ENCODE measurements around the gene NWD2.

NWD2 gene

GRCh38 chr4:37453999-37454800, 209.7 kb downstream of the NWD2 start:
- no peak for TF ChIP-seq PAX5 (IDR thresholded peaks at IDR 0.05; ENCODE audit: insufficient read depth, low read length, severe bottlenecking)
- no peak for TF ChIP-seq POLR2A (IDR thresholded peaks at IDR 0.05; ENCODE audit: low read depth, low read length)
- no peak for TF ChIP-seq TAF1 (IDR thresholded peaks at IDR 0.05; ENCODE audit: low read depth, low read length)
- TF ChIP-seq POLR2AphosphoS5 (IDR thresholded peaks at IDR 0.05; ENCODE audit: low read depth, low read length) = no peak
- no peak for TF ChIP-seq POU2F2 (IDR thresholded peaks at IDR 0.05; ENCODE audit: low read depth, low read length)
- no peak for TF ChIP-seq SPI1 (IDR thresholded peaks at IDR 0.05; ENCODE audit: low read depth, low read length)
- DNase-seq (ENCODE audit: insufficient read length, low spot score) (no peak), FAIRE-seq (no peak)

DNA sequence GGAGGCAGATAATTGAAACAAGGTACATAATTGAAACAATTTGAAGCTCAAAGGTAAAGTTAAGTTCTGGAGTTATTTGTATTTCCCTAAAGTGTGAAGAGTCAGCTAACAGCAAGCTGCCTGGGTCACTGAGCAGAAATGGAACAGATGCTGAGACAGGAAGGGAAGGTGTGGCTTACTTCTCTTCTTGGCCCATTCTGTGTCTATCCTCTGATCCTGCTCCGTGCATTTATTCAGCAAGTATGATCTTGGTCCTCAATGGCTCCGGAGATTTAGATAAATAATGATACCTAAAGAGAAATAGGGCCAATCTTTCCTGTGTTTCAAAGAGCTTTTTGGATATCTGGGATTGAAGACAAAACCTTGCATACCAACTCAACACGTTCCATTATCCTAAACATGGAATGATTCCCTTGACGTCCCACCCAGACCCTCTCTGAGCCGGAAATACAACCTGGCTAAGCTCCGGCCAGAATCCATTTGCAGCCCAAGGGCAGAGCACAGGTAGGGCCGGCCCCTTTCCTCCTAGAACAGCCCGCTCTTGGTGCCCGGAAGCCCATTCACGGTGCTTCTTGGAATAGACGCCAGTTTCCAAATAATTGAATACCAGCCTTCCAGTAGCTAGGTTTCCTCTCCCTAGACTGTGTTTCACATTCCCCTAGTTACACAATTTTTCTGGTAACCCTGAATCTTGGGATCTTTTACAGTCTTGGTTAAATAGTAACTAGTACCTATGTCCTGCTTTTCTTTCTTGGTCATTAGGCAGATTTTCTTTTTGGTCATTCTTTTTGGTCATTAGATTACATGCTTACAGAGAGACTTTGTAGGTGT, 211.0 kb downstream of the NWD2 start:
- TF ChIP-seq SPI1 (IDR thresholded peaks at IDR 0.05; ENCODE audit: low read depth, low read length) = no peak
- TF ChIP-seq POU2F2 (IDR thresholded peaks at IDR 0.05; ENCODE audit: low read depth, low read length) = no peak
- TF ChIP-seq POLR2AphosphoS5 (IDR thresholded peaks at IDR 0.05; ENCODE audit: low read depth, low read length) = no peak
- TF ChIP-seq PAX5 (IDR thresholded peaks at IDR 0.05; ENCODE audit: insufficient read depth, low read length, severe bottlenecking) = no peak
- TF ChIP-seq TAF1 (IDR thresholded peaks at IDR 0.05; ENCODE audit: low read depth, low read length) = no peak
- no peak for TF ChIP-seq POLR2A (IDR thresholded peaks at IDR 0.05; ENCODE audit: low read depth, low read length)
- DNase-seq (ENCODE audit: insufficient read length, low spot score) = no peak
- no peak for FAIRE-seq

GRCh38 chr4:37461801-37462200, 217.3 kb downstream of the NWD2 start:
- DNase-seq (ENCODE audit: insufficient read length, low spot score) (no peak), FAIRE-seq (no peak)
- TF ChIP-seq PAX5 (IDR thresholded peaks at IDR 0.05; ENCODE audit: insufficient read depth, low read length, severe bottlenecking) (no peak), POLR2A (IDR thresholded peaks at IDR 0.05; ENCODE audit: low read depth, low read length) (no peak), POU2F2 (IDR thresholded peaks at IDR 0.05; ENCODE audit: low read depth, low read length) (no peak), SPI1 (IDR thresholded peaks at IDR 0.05; ENCODE audit: low read depth, low read length) (no peak), TAF1 (IDR thresholded peaks at IDR 0.05; ENCODE audit: low read depth, low read length) (no peak), POLR2AphosphoS5 (IDR thresholded peaks at IDR 0.05; ENCODE audit: low read depth, low read length) (no peak)

GRCh38 chr4:37463033-37463856, 218.7 kb downstream of the NWD2 start:
- FAIRE-seq (no peak), DNase-seq (ENCODE audit: insufficient read length, low spot score) (no peak)
- no peak for TF ChIP-seq PAX5 (IDR thresholded peaks at IDR 0.05; ENCODE audit: insufficient read depth, low read length, severe bottlenecking)
- TF ChIP-seq TAF1 (IDR thresholded peaks at IDR 0.05; ENCODE audit: low read depth, low read length) = no peak
- no peak for TF ChIP-seq POLR2AphosphoS5 (IDR thresholded peaks at IDR 0.05; ENCODE audit: low read depth, low read length)
- no peak for TF ChIP-seq POU2F2 (IDR thresholded peaks at IDR 0.05; ENCODE audit: low read depth, low read length)
- TF ChIP-seq POLR2A (IDR thresholded peaks at IDR 0.05; ENCODE audit: low read depth, low read length) = no peak
- TF ChIP-seq SPI1 (IDR thresholded peaks at IDR 0.05; ENCODE audit: low read depth, low read length) = no peak

DNA sequence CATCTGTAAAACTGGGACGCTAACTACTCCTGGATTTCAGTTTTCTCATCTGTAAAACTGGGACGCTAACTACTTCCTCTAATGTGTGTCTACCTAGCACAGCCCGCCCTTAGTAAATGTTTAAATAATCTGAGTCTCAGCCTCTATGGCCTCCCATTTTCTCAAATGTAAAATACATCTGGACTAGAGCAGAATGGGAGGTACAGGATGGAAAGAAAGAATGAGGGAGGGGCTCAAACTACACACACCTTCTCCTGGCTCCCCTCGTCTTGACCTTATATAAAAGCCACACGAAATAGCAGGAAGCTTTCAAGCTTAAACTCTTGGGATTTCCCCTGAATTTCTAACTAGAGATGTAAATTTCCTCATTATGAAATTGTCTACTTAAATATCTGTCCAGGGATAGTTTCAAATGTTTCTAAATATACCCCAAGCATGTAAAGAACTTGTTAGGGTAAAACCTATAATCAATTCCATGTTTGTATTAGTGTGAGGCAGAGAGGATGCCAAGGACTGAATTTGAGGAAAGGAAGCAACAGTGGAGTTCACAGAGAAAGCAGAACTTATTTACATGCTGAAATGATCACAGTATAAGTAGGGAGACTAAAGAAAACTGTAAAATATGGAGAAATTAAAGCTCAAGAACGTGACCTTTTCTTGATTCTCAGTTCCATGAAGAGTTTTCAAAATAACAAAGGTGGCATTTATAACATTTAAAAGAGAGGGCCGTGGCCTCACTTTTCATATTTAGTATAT, 220.0 kb downstream of the NWD2 start:
- TF ChIP-seq POLR2A (IDR thresholded peaks at IDR 0.05; ENCODE audit: low read depth, low read length) (no peak), POLR2AphosphoS5 (IDR thresholded peaks at IDR 0.05; ENCODE audit: low read depth, low read length) (no peak), TAF1 (IDR thresholded peaks at IDR 0.05; ENCODE audit: low read depth, low read length) (no peak), PAX5 (IDR thresholded peaks at IDR 0.05; ENCODE audit: insufficient read depth, low read length, severe bottlenecking) (no peak), POU2F2 (IDR thresholded peaks at IDR 0.05; ENCODE audit: low read depth, low read length) (no peak), SPI1 (IDR thresholded peaks at IDR 0.05; ENCODE audit: low read depth, low read length) (no peak)
- FAIRE-seq (no peak), DNase-seq (ENCODE audit: insufficient read length, low spot score) (no peak)

DNA sequence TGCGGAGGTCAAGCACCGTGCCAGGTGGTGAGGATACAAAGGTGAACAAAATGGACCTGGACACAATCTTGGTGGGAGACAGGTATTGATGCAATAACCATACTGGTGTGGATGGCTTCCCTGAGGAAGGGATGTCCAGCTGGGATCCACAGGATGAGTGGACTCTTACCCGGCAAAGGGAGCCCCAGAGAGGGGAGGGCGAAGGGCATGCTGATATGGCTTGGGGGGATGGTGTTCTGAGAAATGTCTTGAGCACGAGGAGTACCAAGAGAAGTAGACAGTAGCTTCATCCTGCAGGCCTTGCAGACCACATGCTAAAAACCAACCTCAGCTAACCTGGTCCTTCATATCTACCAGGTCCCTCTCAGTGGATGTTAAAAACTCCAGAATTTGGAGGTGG, 220.8 kb downstream of the NWD2 start:
- no peak for TF ChIP-seq PAX5 (IDR thresholded peaks at IDR 0.05; ENCODE audit: insufficient read depth, low read length, severe bottlenecking)
- TF ChIP-seq TAF1 (IDR thresholded peaks at IDR 0.05; ENCODE audit: low read depth, low read length) = no peak
- no peak for TF ChIP-seq SPI1 (IDR thresholded peaks at IDR 0.05; ENCODE audit: low read depth, low read length)
- TF ChIP-seq POLR2AphosphoS5 (IDR thresholded peaks at IDR 0.05; ENCODE audit: low read depth, low read length) = no peak
- TF ChIP-seq POLR2A (IDR thresholded peaks at IDR 0.05; ENCODE audit: low read depth, low read length) = no peak
- no peak for TF ChIP-seq POU2F2 (IDR thresholded peaks at IDR 0.05; ENCODE audit: low read depth, low read length)
- DNase-seq (ENCODE audit: insufficient read length, low spot score) (no peak), FAIRE-seq (no peak)

GRCh38 chr4:37465845-37466244, 221.3 kb downstream of the NWD2 start:
- DNase-seq (ENCODE audit: insufficient read length, low spot score) (no peak), FAIRE-seq (no peak)
- TF ChIP-seq POU2F2 (IDR thresholded peaks at IDR 0.05; ENCODE audit: low read depth, low read length) (no peak), SPI1 (IDR thresholded peaks at IDR 0.05; ENCODE audit: low read depth, low read length) (no peak), PAX5 (IDR thresholded peaks at IDR 0.05; ENCODE audit: insufficient read depth, low read length, severe bottlenecking) (no peak), TAF1 (IDR thresholded peaks at IDR 0.05; ENCODE audit: low read depth, low read length) (no peak), POLR2AphosphoS5 (IDR thresholded peaks at IDR 0.05; ENCODE audit: low read depth, low read length) (no peak), POLR2A (IDR thresholded peaks at IDR 0.05; ENCODE audit: low read depth, low read length) (no peak)

DNA sequence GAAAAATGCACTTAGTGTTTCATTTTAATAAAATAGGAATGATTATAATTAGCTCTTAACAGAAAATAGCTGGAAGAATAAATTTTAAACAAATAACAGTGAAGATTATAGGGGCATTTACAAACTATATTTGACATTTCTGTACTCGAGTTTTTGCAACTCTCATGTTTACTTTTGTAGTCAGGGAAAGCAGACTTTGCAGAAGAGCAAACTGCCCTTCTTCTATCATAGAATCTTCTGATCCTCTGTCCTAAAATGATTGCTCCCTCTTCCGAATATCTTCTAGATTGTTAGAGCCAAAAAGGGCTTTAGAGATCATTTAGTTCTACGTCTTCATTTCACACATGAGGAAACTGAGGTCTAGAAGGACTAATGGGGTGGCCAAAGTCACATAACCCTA, 222.7 kb downstream of the NWD2 start:
- FAIRE-seq = no peak
- TF ChIP-seq SPI1 (IDR thresholded peaks at IDR 0.05; ENCODE audit: low read depth, low read length) = no peak
- no peak for TF ChIP-seq TAF1 (IDR thresholded peaks at IDR 0.05; ENCODE audit: low read depth, low read length)
- no peak for TF ChIP-seq POLR2AphosphoS5 (IDR thresholded peaks at IDR 0.05; ENCODE audit: low read depth, low read length)
- no peak for TF ChIP-seq POLR2A (IDR thresholded peaks at IDR 0.05; ENCODE audit: low read depth, low read length)
- no peak for TF ChIP-seq PAX5 (IDR thresholded peaks at IDR 0.05; ENCODE audit: insufficient read depth, low read length, severe bottlenecking)
- TF ChIP-seq POU2F2 (IDR thresholded peaks at IDR 0.05; ENCODE audit: low read depth, low read length) = no peak

More for the DNA sequence above, 222.7 kb downstream of the NWD2 start:
- no peak for DNase-seq (ENCODE audit: insufficient read length, low spot score)
